T follicular helper cell (primary cell): ENCODE measurements around the gene MSGN1.

Experiments
- DNase-seq: peaks from one replicate; pipeline ENCODE4 v3.0.0-alpha.2; 2020; ENCODE audit warnings: low read depth
- total RNA-seq, 2 experiments: gene quantifications; one replicate each; lab custom pipeline; 2026; lab: John Stamatoyannopoulos, UW

The MSGN1 gene, protein sequence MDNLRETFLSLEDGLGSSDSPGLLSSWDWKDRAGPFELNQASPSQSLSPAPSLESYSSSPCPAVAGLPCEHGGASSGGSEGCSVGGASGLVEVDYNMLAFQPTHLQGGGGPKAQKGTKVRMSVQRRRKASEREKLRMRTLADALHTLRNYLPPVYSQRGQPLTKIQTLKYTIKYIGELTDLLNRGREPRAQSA
- total RNA-seq: 0 reads per million in 2 experiments

DNA sequence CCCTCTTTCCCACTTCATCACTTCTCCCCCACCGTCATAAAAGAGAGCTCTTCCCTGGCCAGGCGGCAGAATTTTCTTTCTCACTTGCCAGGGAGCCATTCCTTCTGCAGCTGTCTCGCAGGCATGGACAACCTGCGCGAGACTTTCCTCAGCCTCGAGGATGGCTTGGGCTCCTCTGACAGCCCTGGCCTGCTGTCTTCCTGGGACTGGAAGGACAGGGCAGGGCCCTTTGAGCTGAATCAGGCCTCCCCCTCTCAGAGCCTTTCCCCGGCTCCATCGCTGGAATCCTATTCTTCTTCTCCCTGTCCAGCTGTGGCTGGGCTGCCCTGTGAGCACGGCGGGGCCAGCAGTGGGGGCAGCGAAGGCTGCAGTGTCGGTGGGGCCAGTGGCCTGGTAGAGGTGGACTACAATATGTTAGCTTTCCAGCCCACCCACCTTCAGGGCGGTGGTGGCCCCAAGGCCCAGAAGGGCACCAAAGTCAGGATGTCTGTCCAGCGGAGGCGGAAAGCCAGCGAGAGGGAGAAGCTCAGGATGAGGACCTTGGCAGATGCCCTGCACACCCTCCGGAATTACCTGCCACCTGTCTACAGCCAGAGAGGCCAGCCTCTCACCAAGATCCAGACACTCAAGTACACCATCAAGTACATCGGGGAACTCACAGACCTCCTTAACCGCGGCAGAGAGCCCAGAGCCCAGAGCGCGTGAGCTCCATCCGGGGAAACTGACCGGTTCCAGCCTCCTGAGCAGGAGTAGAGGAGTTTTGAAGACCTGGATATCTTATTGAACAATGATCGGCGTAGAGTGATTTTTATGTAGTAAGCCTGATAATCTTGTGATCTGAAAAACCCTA lies at the start of gene MSGN1:
Gene MSGN1 (plus strand): TSS at position 65 of the 850 bp plus-strand sequence. CDS start 59 bp downstream, at position 124.
- DNase-seq: no peak

DNA sequence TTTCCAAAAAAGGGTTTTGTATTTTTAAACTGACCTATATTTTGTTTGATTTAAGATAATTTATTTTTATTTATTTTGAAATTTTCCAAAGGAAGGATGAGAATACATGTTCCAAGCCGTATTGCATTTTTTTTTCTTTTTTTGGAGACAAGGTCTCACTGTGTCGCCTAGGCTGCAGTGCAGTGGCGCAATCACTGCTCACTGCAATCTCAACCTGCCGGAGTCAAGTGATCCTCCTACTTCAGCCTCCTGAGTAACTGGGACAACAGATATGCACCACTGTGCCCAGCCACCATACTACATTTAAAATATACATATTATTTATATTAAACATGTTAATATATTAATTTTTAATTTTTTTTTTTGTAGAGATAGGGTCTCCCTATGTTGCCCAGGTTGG lies 47.4 kb upstream of the MSGN1 start:
- no peak for DNase-seq

DNA sequence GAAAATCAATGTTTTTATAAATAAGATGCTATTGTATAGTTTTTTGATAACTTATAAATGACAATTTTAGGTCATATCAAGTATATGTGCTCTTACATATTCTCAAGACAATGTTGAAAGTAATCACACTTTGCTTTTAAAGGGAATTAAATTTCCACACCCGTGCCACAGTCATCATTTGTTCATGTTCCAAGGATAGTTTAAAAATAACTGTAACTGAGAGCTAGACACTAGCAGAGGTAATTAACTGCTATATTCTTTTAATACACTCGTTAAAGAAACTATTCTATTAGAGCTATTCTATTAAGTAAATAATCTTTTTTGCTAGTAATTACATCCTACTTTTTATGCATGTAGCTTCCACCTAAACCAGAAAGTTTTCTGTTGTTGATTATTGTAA lies 44.3 kb upstream of the MSGN1 start:
- no peak for DNase-seq

DNA sequence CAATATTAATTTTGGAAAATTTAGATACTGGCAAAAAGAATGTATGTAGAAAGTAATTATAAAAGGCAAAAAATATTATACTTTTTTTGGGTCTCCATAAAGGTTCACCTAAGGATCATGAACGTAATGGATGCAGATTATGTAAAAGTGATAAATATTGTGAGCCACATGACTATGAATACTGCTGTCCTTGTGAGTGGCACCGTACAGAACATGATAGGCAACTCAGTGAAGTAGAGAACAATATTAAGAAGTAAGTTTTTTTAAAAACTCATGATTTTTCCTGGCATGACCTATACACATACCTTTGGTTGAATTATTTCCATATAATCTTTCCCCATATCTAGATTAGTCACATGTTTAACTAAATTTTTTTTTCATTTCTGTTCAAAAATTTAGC lies 43.7 kb upstream of the MSGN1 start:
- no peak for DNase-seq

DNA sequence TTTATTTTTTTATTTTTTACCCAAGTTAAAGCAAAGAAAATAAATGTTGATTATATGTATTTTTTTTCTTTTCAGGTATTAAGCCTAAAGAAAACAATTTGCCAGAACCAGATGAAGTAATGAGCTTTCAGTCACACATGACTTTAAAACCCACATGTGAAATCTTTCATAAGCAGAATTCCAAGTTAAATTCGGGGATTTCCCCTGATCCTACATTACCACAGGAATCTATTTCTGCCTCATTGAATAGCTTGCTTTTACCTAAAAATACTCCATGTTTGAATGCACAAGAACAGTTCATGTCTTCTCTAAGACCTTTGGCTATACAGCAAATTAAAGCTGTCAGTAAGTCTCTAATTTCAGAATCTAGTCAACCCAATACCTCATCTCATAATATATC lies 35.7 kb upstream of the MSGN1 start:
- DNase-seq: no peak

DNA sequence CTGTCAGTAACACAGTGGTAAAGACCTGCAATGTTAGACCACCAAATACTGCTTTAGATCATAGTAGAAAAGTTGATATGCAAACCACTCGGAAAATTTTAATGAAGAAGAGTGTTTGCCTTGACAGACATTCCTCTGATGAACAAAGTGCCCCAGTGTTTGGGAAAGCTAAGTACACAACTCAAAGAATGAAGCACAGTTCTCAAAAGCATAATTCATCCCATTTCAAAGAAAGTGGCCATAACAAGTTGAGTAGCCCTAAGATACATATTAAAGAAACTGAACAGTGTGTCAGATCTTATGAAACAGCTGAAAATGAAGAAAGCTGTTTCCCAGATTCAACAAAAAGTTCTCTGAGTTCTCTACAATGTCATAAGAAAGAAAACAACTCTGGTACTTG lies 34.8 kb upstream of the MSGN1 start:
- no peak for DNase-seq

DNA sequence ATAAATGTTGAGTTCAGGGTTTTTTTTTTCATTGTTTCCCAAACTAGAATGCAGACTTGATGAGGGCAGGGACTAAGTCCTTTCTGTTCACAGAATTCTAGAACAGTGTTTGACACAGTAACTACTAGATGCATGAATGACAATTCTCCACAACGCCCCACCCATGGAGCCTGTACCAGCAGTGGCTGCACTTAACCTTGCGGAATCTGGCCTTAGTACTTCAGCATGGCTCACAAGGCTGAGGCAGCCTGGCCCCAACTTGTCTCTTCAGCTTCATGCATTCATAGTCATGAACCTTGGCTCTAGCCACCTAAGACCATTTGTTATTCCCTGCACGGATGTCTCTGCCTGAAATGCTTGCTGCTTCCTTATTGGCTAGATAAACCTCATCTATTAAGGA lies 29.5 kb upstream of the MSGN1 start:
- no peak for DNase-seq

DNA sequence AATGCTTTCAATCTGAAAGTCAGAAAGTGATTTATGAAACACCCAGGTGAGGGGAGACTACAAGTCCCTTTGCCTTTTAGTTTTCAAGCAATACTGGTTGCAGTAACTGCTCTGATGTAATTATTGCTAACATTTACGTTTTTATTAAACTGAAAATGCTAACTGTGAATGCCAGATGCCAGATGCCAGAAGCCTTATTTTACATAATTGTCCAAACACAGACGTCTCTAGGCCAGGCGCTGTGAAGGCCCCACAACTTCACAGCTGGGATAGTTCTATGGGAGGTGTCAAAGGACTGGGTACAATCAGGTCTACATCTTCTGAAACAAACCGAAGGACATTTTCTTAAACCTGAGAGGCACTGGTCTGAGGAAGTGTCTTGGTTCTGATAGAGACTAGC lies 27.5 kb upstream of the MSGN1 start:
- DNase-seq: no peak

DNA sequence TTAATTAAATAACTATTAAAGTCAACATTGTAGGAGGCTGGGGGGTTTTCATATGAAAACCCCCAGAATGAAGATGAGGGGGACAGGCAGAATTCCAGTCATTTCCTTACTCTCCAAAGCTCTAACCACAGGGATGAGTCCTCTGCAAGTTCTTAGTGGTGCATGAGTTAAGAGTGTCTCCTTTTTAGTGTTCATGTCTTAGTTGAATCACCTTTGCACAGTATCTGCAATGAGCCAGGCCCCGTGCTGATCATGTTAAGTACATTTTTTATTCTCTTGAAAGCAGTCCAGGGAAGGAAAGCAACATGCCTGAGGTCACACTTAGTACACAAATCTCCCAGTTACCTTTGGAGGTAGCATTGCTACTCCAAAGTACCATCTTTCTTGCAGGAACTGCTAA lies 25.7 kb upstream of the MSGN1 start:
- DNase-seq: no peak

DNA sequence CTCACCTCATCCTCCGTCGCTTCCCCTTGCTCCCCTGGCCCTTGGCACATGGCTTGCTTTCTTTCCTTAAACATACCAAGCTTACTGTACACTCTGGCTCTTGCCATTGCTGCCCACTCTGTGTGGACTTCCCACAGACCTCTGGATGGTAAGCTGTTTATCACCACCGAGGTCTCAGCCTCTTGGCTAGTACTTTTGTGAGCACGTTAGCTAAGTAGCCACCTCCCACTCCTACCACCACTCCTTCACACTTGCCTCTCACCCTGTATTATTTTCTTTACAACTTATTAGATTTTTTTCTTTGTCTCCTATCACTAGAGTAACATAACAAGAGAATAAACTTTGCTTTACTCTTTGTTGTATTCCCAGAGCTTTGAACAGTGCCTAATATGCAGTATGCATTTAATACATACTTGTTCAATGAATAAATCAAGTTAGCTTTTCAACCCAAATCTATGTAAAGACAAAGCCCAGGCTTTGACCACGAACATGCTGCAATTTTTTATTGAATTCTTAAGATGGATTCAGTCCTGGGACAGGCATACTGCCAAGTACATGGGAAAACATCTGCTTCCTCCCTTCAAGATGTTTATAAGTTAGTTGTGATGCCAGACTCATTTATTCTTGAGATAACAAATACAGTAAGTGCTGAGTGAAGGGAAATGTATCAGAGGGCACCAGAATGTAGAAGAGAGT lies 25.0 kb upstream of the MSGN1 start:
- DNase-seq: no peak

DNA sequence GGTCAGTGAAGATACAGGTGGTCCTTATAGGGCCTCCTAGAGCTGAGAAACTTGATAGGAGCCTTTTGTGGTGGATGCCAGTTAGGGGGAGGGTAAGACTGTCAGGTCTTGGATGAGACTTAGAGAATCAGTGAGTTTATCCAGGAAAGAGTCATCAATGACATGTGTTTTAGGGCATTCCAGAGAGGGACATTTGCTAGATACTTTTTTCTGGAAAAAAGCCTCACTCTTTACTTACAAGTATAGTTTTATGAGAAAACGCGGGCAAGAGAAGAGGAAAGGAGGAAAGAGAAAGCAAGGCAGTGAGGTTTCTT lies 24.5 kb upstream of the MSGN1 start:
- no peak for DNase-seq

DNA sequence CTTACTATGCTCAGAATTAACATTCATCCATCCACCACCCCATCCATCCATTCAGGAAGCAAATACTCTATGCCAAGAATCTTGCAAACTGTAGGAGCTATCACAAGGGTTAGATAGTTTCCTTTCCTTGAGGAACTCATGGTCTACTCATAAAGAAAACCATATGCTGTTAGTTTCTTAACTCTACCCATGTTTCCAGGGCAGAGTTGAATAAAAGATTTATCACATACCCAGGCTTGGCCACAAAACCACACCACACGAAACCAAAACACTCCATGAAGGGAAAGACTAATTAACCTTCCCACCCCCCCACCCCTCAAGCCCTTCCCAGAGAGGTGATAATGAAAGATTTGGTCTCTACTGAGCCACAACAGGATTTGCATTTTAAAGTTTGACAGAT lies 23.7 kb upstream of the MSGN1 start:
- DNase-seq: no peak

DNA sequence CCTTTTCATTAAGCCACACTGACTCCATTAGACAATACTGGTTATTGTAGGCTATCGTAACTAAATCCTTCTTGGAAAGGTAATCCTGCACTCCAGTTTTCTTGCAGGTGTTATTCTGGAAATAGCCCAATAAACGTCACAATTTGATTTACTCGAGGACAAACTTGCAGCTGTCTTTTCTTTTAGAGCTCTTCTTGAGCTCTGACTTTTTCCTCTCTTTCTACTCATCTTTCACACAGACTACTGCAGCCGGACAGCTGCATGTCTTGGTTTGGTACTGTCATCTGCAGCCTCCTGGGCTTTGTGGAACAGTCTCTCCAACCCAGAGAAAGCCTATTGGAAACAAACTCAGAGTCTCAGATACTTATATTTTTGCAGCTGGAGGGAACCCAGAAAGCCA lies 23.0 kb upstream of the MSGN1 start:
- DNase-seq: no peak

DNA sequence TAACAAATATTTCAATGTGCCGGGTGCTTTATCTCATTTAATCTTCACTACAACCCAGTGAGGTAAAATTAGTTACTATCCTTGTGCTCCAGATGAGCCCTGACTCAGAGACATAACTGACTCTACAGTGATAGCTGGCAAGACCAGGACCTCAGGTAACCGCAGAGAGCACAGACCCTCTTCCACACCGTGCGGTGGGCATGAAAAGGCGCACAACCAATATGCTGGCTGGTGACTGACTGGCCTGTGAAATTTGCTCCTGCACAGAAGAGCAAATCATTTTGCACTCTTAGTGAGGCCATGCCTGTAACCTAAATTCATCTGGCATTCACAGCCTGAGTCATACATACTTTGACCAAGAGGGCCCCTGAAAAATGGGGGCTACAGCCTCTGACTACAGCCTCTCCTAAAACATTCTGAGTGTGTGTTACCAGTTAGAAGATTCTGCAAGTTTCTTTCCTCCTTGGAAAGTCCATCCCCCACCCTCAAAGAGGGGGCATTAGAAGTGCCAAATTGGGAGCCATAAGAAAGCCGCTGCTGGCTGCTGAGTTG lies 22.4 kb upstream of the MSGN1 start:
- DNase-seq: no peak

DNA sequence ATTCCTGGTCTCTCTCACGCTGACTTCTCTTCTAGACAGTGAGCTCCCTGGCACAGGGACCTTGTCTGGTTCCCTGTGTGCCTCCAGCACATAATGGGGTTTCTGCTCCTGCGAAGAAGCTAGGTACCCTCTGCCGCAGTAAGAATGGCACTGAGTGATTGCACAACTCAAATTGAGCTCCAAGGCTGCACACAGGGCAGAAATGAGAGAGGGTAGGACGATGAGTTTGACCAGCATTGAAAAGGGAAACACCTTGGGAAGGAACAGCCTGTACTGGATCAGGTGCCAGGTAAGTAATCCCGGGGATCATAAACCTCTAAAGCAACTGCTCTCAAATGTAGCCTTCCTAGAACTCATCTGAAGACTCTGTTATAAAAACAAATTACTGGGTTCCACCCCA lies 21.0 kb upstream of the MSGN1 start:
- DNase-seq: no peak

DNA sequence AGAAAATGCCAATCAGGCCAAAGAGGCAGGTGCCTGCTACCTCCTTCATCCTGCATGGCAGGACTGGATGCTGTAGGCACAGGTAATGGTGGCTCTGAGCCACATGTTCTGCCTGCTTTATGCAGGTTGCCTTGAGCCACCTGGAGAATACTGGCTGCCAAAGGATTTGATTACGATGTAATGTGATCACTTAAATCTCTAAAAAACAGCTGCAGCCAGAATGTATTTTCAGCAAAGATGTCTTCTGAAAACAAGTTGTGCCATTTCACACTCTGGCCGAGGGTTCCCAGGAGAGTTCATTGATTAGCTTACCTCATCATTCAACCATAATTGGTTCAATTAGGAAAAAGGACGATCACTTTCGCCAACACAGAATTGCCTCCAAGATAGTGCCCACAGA lies 17.9 kb upstream of the MSGN1 start:
- no peak for DNase-seq

DNA sequence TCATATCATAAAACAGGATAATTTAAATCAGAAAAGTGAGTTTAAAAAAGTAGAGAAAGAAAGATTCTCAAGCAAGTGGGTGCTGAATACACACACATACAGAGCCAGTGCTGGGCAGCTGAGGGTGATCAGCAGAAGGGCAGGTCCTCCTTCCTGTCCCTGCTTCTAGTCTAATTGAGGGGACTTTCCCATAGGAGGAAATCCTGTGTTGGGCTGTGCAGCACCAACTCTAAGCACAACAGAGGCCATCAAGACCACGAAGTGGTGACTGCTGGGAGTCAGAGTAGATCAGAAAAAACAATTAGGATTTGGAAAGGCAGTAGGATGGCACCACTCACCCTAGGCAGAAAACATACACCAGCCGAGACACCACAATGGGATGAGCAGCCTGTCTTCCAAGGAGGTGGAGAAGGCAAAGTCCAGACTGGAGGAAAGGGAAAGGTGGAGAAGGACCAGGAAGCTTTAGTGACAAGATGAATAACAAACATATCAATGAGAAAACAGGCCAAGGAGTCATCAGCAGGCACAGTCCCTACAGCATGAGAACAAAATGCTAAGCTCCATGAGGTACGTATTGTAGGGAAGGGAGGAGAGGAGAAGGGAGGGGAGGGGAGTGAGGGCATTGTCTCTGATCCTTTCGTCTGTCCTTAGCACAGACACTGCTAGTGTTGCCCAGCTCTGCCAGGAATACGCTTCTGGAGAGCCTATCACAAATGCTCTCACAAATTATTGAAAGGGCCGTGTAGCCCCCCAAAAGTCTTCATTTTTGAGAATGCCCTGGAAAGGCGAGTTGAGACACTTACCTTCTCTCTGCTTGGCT lies 16.7 kb upstream of the MSGN1 start:
- no peak for DNase-seq

DNA sequence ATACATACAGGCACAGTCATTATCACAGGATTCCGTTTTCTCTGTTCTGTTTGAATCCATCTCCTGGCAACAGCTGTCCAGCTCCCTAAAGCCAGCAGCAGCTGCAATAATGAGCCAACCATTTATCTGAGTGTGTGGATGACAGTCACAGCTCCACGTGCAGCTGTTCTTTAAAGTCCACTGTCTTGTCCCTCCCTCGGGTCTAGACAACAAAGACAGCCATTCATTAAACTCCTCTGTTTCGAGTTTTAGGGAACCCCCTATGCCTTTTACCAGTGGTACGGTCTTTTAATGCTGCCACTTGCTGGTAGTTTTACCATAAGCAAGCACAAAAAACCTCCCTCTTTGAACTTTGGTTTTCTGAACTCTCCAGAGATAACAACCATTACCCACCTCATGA lies 16.0 kb upstream of the MSGN1 start:
- DNase-seq: no peak

DNA sequence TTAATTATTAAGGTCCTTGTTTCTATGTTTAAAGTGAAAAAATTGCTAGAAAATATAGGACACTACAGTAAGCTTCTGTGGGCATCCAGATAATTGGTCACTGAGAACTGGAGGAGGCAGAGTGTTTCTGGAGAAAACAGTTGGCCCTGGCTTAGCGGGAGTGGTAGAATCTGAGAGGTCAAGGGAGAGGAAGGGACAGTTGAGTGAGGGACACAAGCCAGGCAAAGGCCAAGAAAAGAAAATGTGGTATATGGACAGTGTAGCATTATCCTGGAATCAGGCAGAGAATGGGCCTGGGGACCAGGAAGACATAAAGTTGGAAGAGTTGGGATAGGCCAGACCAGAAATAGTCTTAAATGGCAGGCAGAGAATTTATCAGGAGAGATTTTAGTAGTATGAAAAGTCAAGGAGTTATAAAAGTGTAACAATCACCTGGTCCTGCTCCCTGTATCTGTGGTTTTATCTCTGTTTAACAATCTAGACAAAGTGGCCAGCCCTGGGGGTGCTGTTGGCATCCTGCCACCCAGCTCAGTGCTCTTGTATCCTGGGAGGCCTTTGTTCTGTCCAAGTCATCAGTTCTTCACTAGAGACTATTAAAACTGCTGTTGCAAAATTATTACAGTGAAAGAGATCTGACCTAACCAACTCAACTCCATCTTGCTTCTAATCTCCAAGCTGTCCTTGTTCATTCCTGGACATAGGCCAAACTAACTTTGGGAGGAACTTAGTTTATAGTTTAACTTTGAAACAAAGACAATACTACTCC lies 15.4 kb upstream of the MSGN1 start:
- DNase-seq: no peak

DNA sequence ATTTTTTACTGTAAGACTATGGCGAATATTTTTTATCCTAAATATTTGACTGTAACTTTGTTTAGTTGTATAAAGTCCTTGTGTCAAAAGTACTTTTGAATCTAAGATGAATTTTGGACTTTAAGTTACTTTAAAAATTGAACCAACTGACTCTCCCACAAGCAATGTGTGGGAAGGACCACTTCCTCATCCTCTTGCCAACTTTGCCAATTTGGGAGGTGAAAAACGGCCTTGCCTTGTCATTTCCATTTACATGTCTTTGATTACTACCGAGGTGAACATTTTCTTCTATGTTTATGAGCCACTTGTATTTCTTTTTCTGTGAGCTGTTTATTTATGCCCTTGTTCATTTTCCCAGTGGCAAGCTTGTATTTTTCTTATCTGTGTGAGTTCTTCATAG lies 12.8 kb upstream of the MSGN1 start:
- DNase-seq: no peak

DNA sequence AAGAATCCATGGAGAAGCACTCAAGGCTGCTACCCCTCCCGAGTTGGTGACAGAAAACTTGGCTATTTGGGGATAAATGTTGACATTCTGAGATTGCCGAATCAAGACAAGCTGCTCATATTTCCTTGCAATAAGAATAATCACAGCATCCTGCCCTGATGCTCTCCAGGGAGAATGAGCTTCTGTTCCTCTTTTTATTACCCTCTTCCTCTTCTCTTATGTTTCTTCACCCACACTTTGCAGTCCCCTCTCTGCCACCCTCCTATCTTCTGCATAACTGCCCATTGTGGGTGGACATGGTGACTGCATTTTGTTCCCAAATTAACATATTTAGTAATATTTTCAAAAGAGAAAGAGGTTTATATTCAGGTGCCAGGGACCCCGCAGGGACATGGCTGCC lies 11.9 kb upstream of the MSGN1 start:
- no peak for DNase-seq
